Omental fat pad (tissue), 4 donors: Measurements from ENCODE around the gene DSCAML1. TPM values are rescaled to one million over a fixed set of nuclear protein-coding genes. Genes with fewer than 3 reads are reported as not detected.

Experiments
- ATAC-seq: fragments of 150-250 bp; one replicate; pipeline ENCODE4 v1.9.1; 2016; ENCODE audit warnings: mild to moderate bottlenecking, moderate library complexity; ENCODE audit not compliant: low FRiP score
- DNase-seq: peaks from one replicate; pipeline ENCODE4 v3.0.0-alpha.2; 2019; ENCODE audit warnings: low spot score
- CTCF ChIP-seq, 3 donors: fragments of 450-650 bp; IDR thresholded peaks; one replicate each; pipeline ENCODE4 v1.5.1; 2016 to 2017; ENCODE audit warnings: antibody characterized with exemption in 3 of 3, mild to moderate bottlenecking in 3 of 3, moderate library complexity in 2 of 3
- total RNA-seq, 4 donors: library from RNA; depleted of rRNA; stranded (reverse); fragments of >200 nt; gene quantifications; one replicate each; pipeline ENCODE4 v1.1.0, GENCODE V29; 2016

Gene DSCAML1
- total RNA-seq, 4 donors from 2014 or later = 0.95 to 10.9 (median 3.9) TPM

DNA sequence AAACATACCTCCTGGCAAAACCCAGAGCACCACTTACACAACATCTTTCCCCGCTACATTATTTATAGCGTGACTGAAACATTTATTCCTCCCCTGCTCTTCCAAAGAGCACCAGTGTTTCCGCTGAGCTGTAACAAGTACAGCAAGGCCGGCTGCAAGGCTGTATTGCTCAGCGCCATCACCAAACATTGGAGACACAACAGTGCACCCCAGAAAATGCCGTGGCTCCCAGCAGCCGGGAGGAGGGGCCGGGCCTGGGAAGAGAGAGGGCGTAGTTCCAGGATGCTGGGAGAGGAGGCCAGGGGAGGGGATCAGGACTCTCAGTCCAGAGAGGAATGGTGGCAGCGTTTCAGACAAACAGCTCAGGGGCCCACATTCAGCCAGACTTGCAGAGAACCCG is 133.2 kb downstream of the DSCAML1 start:
- TF ChIP-seq CTCF (IDR thresholded peaks at IDR 0.05) = no peak
- DNase-seq (no peak), ATAC-seq (peak; percentile 72)

DNA sequence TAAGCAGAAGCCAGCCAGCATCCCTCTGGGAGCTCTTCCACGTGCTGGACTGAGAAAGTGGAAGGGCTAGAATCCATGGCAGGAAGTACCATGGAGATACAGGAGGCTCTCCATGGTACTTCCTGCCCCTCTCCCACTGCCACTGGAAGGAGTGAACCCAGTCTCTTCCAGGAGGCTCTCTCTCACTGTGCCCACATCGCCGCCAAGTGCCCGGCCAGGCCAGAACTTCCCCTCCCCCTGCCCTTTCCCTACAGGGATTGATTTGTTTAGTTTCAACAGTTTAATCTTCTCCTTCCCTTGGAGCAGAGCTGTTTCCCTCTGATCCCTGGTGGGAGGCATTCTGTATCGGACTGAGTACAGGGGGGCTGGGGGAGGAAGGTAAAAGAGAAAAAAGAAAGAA is 133.6 kb downstream of the DSCAML1 start:
- no peak for TF ChIP-seq CTCF (IDR thresholded peaks at IDR 0.05)
- DNase-seq = no peak
- peak; percentile 42 for ATAC-seq

DNA sequence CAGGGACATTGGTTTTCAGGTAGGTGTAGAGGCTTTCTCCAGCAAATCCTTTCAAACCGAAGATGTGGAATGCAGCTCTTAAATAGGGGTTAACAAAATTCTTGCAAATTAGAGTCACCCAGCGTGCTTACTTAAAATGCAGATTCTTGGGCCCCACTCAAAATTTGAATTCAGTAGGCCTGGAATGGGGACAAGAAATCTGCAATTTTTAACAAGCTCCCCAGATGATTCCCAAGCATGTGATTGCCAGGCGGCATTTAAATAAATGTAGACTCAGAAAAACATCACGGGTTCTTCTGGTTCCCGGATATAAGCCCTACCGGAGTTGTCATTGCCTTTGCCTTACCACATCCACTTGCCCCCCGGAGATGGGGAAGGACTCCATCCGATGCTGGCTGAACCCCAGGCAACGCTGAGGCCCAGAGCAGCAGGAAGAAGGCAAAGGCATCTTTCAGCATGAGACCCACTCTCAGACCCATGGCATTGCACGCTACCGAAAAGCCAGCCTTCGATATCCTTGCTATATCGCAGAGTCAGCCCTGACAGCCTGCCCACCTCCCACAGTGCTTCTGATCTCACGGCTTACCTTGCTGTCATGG is 134.2 kb downstream of the DSCAML1 start:
- ATAC-seq (no peak), DNase-seq (no peak)
- TF ChIP-seq CTCF (IDR thresholded peaks at IDR 0.05) = no peak

DNA sequence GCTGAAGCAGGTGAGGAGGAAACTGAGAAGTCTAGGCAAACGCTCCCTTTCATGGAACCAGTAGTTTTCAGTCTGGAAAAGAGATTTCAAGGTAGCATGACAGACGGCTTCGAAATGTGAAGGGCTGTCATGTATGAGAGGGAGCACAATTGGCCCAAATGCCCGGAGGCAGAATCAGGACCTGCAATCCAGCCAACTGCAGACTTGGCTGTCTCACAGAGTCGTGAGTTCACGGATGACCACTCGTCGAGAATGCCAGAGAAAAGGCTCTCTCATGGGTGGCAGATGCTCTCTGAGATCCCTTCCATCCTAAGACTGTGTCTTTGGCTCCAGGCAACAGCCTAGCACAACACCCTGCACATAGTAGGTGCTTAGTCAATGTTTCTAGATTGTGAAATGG is 134.8 kb downstream of the DSCAML1 start:
- TF ChIP-seq CTCF (IDR thresholded peaks at IDR 0.05) = no peak
- ATAC-seq = no peak
- DNase-seq = no peak

DNA sequence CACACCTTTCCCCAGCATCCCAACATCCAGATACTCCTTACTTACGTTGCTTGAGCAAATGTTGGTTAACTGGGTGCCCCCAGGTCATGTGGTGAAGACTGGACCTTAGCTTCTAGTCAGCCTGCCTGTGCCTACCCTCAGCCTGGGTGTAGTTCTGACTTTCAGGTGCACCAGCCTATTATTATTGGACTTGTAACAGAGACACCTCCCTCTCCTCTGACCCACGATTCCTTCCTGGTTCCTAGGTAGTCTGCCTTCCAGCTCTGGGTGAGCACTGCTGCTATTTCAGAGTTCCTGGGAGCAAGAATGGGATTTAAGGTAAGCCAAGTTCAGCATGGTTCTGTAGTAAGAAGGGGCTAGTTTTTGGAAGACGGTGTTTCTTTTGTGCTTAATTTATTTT is 138.2 kb downstream of the DSCAML1 start:
- TF ChIP-seq CTCF (IDR thresholded peaks at IDR 0.05) = no peak
- no peak for DNase-seq
- no peak for ATAC-seq

DNA sequence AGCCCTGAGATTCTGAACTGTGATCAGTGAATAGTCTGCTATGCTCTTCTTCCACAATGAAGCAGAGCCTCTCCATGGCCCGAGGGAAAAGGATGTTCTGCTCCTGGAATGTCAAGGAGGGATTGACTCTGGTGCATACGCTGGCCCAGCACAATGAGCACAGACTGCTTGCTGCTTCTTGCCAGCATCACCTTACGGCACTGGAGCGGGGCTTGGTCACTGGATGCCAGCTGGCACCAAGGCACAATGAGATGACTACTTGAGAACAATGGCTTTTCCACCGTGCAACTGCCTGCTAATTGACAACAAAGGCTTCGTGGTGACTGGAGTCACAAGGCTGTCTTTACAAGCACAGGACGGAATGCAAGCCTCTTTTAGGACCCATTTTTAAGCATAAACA is 139.2 kb downstream of the DSCAML1 start:
- ATAC-seq (no peak), DNase-seq (no peak)
- TF ChIP-seq CTCF (IDR thresholded peaks at IDR 0.05) = no peak
